C4-2B (cell line): ENCODE measurements around the gene KIAA1191.
"Not testable (repeated sequence)": the region's sequence is repeated elsewhere in the genome, so short reads cannot be mapped to it uniquely, and the experiment has no call there.

Experiments used
- ZFX ChIP-seq: fragments of 450-650 bp; IDR thresholded peaks from 2 replicates; pipeline ENCODE4 v1.6.1; 2017
- TF ChIP-seq, protein P1 (sequence below): fragments of 450-650 bp; conservative IDR thresholded peaks from 2 replicates; pipeline ENCODE4 v1.5.1; 2017; ENCODE audit warnings: mild to moderate bottlenecking

DNA sequence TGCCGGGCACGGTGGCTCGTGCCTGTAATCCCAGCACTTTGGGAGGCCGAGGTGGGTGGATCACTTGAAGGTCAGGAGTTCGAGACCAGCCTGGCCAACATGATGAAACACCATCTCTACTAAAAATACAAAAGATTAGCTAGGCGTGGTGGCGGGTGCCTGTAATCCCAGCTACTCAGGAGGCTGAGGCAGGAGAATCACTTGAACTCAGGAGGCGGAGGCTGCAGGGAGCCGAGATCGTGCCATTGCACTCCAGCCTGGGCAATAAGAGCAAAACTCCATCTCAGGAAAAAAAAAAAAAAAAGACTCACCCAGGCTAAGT, 46.6 kb upstream of the KIAA1191 start:
- TF ChIP-seq, protein P1, sequence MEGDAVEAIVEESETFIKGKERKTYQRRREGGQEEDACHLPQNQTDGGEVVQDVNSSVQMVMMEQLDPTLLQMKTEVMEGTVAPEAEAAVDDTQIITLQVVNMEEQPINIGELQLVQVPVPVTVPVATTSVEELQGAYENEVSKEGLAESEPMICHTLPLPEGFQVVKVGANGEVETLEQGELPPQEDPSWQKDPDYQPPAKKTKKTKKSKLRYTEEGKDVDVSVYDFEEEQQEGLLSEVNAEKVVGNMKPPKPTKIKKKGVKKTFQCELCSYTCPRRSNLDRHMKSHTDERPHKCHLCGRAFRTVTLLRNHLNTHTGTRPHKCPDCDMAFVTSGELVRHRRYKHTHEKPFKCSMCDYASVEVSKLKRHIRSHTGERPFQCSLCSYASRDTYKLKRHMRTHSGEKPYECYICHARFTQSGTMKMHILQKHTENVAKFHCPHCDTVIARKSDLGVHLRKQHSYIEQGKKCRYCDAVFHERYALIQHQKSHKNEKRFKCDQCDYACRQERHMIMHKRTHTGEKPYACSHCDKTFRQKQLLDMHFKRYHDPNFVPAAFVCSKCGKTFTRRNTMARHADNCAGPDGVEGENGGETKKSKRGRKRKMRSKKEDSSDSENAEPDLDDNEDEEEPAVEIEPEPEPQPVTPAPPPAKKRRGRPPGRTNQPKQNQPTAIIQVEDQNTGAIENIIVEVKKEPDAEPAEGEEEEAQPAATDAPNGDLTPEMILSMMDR, result not testable (repeated sequence)
- not testable (repeated sequence) for TF ChIP-seq ZFX
